ENCODE data around the gene TRIP12. TPM values are rescaled to one million over a fixed set of nuclear protein-coding genes. Genes with fewer than 3 reads are reported as not detected.

Gene TRIP12
- total and polyA plus RNA-seq, 2 of the 13 experiments (the other 11 are each of a cell fraction or from before 2014, with no cell fraction given): 72.1 to 153 TPM

- TF ChIP-seq CREB1 (IDR thresholded peaks at IDR 0.05) (no peak), CREB1 (CRISPR knock-in tag; IDR thresholded peaks at IDR 0.05) (no peak), ZNF326 (CRISPR knock-in tag; IDR thresholded peaks at IDR 0.05; ENCODE audit: borderline replicate concordance) (no peak), ISL2 (CRISPR knock-in tag; IDR thresholded peaks at IDR 0.05) (0 out of 2 replicates have a peak, but pooled peaks have one; percentile 40), ZNF563 (CRISPR knock-in tag; IDR thresholded peaks at IDR 0.05) (peak; percentile 58; the same call in 1 of the 2 replicates), ARHGAP35 (CRISPR knock-in tag; IDR thresholded peaks at IDR 0.05; ENCODE audit: borderline replicate concordance) (peak; percentile 82; the same call in 1 of the 2 replicates), TBL1XR1 (IDR thresholded peaks at IDR 0.05; ENCODE audit: borderline replicate concordance, low read length, partially characterized antibody) (no peak), MXD4 (CRISPR knock-in tag; IDR thresholded peaks at IDR 0.05) (0 out of 2 replicates have a peak, but pooled peaks have one; percentile 48), UBTF (CRISPR knock-in tag; IDR thresholded peaks at IDR 0.05) (peak; percentile 76), ZNF260 (CRISPR knock-in tag; IDR thresholded peaks at IDR 0.05; ENCODE audit: borderline replicate concordance, low read depth) (no peak), SRSF4 (IDR thresholded peaks at IDR 0.05; ENCODE audit: low read depth, low read length, poor library complexity, severe bottlenecking) (no peak), IRF1 (CRISPR knock-in tag; IDR thresholded peaks at IDR 0.05; ENCODE audit: low read depth) (no peak), ZNF337 (CRISPR knock-in tag; IDR thresholded peaks at IDR 0.05; ENCODE audit: borderline replicate concordance, low read depth) (no peak), ZNF382 (CRISPR knock-in tag; IDR thresholded peaks at IDR 0.05; ENCODE audit: borderline replicate concordance) (no peak), RFX5 (IDR thresholded peaks at IDR 0.05; ENCODE audit: low read depth, low read length) (no peak), ARID2 (CRISPR knock-in tag; IDR thresholded peaks at IDR 0.05; ENCODE audit: borderline replicate concordance) (peak; percentile 43; the same call in 1 of the 2 replicates), SRSF9 (IDR thresholded peaks at IDR 0.05; ENCODE audit: borderline replicate concordance, insufficient read depth, low read depth, low read length, poor library complexity, severe bottlenecking) (no peak), CSRNP1 (CRISPR knock-in tag; IDR thresholded peaks at IDR 0.05) (no peak), ZBTB44 (CRISPR knock-in tag; IDR thresholded peaks at IDR 0.05) (peak; percentile 93), ZNF570 (CRISPR knock-in tag; IDR thresholded peaks at IDR 0.05; ENCODE audit: borderline replicate concordance) (no peak), ZNF713 (CRISPR knock-in tag; IDR thresholded peaks at IDR 0.05) (no peak), ZNF431 (CRISPR knock-in tag; IDR thresholded peaks at IDR 0.05; ENCODE audit: borderline replicate concordance, low read depth) (peak; percentile 64; the same call in 1 of the 2 replicates)
Observed at GRCh38 chr2:229714736-229715541, 206.9 kb downstream of the TRIP12 start (continued).
